Naive thymus-derived CD4-positive, alpha-beta T cell (primary cell): ENCODE measurements around the gene JAK2. TPM values are rescaled to one million over a fixed set of nuclear protein-coding genes. Genes with fewer than 3 reads are reported as not detected.
"Not testable (repeated sequence)": the region's sequence is repeated elsewhere in the genome, so short reads cannot be mapped to it uniquely, and the experiment has no call there.

Experiments
- ATAC-seq: fragments of 150-1000 bp; cut with Tn5 transposase; 2 replicates; pipeline ENCODE4 v1.10.0; 2021; ENCODE audit warnings: mild to moderate bottlenecking, moderate library complexity
- CTCF ChIA-PET: fragments of 350-600 bp; sonication (Branson Sonifier 250); formaldehyde crosslinking; loops from one replicate; lab custom pipeline; 2021; ENCODE audit warnings: antibody characterized with exemption; lab: Charles Lee
- POLR2A ChIA-PET: fragments of 350-600 bp; sonication (Branson Sonifier 250); formaldehyde crosslinking; loops from one replicate; lab custom pipeline; 2021; ENCODE audit warnings: antibody characterized with exemption, inconsistent platforms; lab: Charles Lee
- DNase-seq, 9 donors: peaks; one replicate each; pipeline versions ENCODE4 v3.0.0 to v3.0.0-alpha.2; 2020 to 2022; ENCODE audit warnings: mixed read lengths in 1 of 9
- H3K27ac ChIP-seq: one replicate; pipeline ENCODE4 v1.7.0; 2013; ENCODE audit warnings: mild to moderate bottlenecking, low read depth, low read length, moderate library complexity
- H3K27me3 ChIP-seq, 2 donors: one replicate each; pipeline ENCODE4 v1.7.0; 2013; ENCODE audit warnings: low read length in 2 of 2, mild to moderate bottlenecking in 2 of 2, moderate library complexity in 2 of 2; ENCODE audit not compliant: control insufficient read depth in 2 of 2, insufficient read depth in 2 of 2
- H3K36me3 ChIP-seq, 3 experiments: 1 replicate in 2 of 3; 2 replicates in 1 of 3; pipeline ENCODE4 v1.7.0; 2013; ENCODE audit warnings: low read length in 3 of 3, mild to moderate bottlenecking in 3 of 3, moderate library complexity in 1 of 3; ENCODE audit not compliant: insufficient read depth in 3 of 3, control insufficient read depth in 2 of 3
- H3K4me1 ChIP-seq, 2 donors: one replicate each; pipeline ENCODE4 v1.7.0; 2013; ENCODE audit warnings: low read length in 2 of 2, mild to moderate bottlenecking in 2 of 2, moderate library complexity in 1 of 2; ENCODE audit not compliant: control insufficient read depth in 2 of 2, insufficient read depth in 2 of 2
- H3K4me3 ChIP-seq: 2 replicates; pipeline ENCODE4 v1.7.0; 2013; ENCODE audit warnings: mild to moderate bottlenecking, low read length
- H3K9me3 ChIP-seq, 3 experiments: 1 replicate in 2 of 3; 2 replicates in 1 of 3; pipeline ENCODE4 v1.7.0; 2013; ENCODE audit warnings: low read length in 3 of 3; ENCODE audit not compliant: control insufficient read depth in 2 of 3
- H3K27ac Mint-ChIP-seq, 9 donors: one replicate each; pipeline ENCODE4 v1.8.0; 2020 to 2022; ENCODE audit warnings: mixed read lengths in 9 of 9, mild to moderate bottlenecking in 8 of 9, moderate library complexity in 5 of 9, inconsistent platforms in 2 of 9
- H3K27me3 Mint-ChIP-seq, 5 donors: one replicate each; pipeline ENCODE4 v1.8.0; 2021 to 2022; ENCODE audit warnings: mixed read lengths in 5 of 5, mild to moderate bottlenecking in 1 of 5
- H3K36me3 Mint-ChIP-seq, 5 donors: one replicate each; pipeline ENCODE4 v1.8.0; 2020 to 2022; ENCODE audit warnings: mixed read lengths in 5 of 5, mild to moderate bottlenecking in 3 of 5, inconsistent platforms in 1 of 5
- H3K4me1 Mint-ChIP-seq, 7 donors: one replicate each; pipeline ENCODE4 v1.8.0; 2020 to 2022; ENCODE audit warnings: mixed read lengths in 7 of 7, mild to moderate bottlenecking in 3 of 7, inconsistent platforms in 1 of 7
- H3K4me3 Mint-ChIP-seq, 10 donors: one replicate each; pipeline ENCODE4 v1.8.0; 2020 to 2022; ENCODE audit warnings: mild to moderate bottlenecking in 10 of 10, mixed read lengths in 10 of 10, moderate library complexity in 6 of 10, inconsistent platforms in 2 of 10
- H3K9me3 Mint-ChIP-seq, 11 donors: one replicate each; pipeline ENCODE4 v1.8.0; 2020 to 2022; ENCODE audit warnings: mixed read lengths in 11 of 11, mild to moderate bottlenecking in 4 of 11, inconsistent platforms in 1 of 11, moderate library complexity in 1 of 11
- intact Hi-C, 2 donors: fragments of 100-400 bp; cut with micrococcal nuclease; formaldehyde crosslinking; loops; one replicate each; pipeline ENCODE4 v1.15.1; 2023
- polyA plus RNA-seq, 2 donors: library from polyadenylated mRNA; unstranded; fragments of 300-500 nt; fragmentation: Illumina TruSeq; gene quantifications; one replicate each; pipeline ENCODE4 v1.2.3, GENCODE V29; 2021
- total RNA-seq, 6 experiments: library from RNA in 5 of 6; stranded (reverse) in 5 of 6; gene quantifications; 1 replicate in 5 of 6; 2 replicates in 1 of 6; pipeline ENCODE4 v1.2.3 and lab custom pipeline; 2021 to 2026

JAK2 gene
- total and polyA plus RNA-seq, 7 experiments from 2014 or later = 3.5 to 76.0 (median 12.5) TPM

DNA sequence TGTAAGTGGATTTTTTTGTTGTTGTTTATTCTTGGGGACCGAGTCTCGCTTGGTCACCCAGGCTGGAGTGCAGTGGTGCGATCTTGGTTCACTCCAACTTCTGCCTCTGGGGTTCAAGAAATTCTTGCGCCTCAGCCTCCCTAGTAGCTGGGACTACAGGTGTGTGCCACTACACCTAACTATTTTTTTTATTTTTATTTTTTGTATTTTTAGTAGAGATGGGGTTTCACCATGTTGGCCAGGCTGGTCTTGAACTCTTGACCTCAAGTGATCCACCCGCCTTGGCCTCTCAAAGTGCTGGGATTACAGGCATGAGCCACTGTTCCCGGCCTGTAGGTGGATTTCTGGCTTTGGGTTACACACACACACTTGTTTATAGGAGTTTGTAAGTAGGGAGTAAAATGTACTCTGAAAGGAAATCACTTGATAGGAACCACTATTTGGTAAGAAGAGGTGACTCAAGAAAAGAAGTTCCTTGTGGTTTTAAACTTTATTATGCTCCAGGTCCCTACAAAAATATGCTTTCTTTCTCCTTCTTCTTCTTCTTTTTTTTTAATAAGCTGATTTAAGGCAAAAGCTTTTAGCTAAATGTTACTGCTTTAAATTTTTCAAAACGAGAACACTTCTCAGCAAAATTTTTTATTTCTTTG, 42.9 kb upstream of the JAK2 start:
- CTCF ChIA-PET = not testable (repeated sequence)

DNA sequence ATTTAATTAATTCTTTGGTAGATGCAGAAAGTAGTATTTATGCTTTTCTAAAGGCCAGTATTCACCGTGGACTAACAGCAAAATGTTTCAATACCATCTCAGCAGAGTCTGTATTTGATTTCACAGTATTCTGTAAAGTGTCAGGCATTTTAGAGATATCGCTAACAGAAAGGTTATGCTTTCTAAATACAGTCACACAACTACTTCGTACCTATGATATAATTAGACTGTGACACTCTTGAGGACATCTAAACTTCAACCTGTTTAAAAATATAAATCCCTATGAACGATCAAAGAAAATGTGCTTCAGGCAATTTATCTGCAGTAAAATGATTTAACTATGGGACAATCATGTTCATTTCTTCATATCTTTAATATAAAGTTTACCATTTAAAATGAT, 41.7 kb upstream of the JAK2 start:
- Histone ChIP-seq H3K9me3 (no peaks in the 10 kb centered on the region), H3K27me3 (no peaks in the 10 kb centered on the region), H3K4me1 (peaks cover 2 to 10% of the 10 kb centered on the region in 2 donors), H3K4me3 (no peak overlapping the region), H3K27ac (no peak overlapping the region), H3K36me3 (no peaks in the 10 kb centered on the region)
- DNase-seq (no peak), ATAC-seq (no peak)
- Mint-ChIP-seq H3K4me3 (no peak overlapping the region), H3K27me3 (no peaks in the 10 kb centered on the region), H3K27ac (no peak overlapping the region), H3K36me3 (peaks cover 0 to 20% (median 0%) of the 10 kb centered on the region in 5 donors), H3K4me1 (peaks cover 14 to 51% (median 20%) of the 10 kb centered on the region in 7 donors), H3K9me3 (peaks cover 0 to 8% (median 0%) of the 10 kb centered on the region in 11 donors)
- intact Hi-C loops = no loop called here
- ChIA-PET CTCF (no interaction called here), POLR2A (no interaction called here)

More for the DNA sequence above, 42.9 kb upstream of the JAK2 start:
- POLR2A ChIA-PET, H3K27ac ChIP-seq, H3K9me3 Mint-ChIP-seq, ATAC-seq, H3K4me3 ChIP-seq, H3K36me3 ChIP-seq, DNase-seq, H3K27me3 Mint-ChIP-seq, H3K27me3 ChIP-seq, intact Hi-C loops, H3K9me3 ChIP-seq: not testable (repeated sequence)
- peak overlapping the region in 1 of 9 donors; percentile 77 for H3K27ac Mint-ChIP-seq
- H3K4me1 Mint-ChIP-seq = peaks cover 21 to 62% (median 27%) of the 10 kb centered on the region in 7 donors
- peak overlapping the region in 1 of 10 donors; percentile 44 for H3K4me3 Mint-ChIP-seq
- peaks cover 0 to 16% (median 0%) of the 10 kb centered on the region in 5 donors for H3K36me3 Mint-ChIP-seq
- H3K4me1 ChIP-seq = peaks cover 11% of the 10 kb centered on the region in 2 donors

DNA sequence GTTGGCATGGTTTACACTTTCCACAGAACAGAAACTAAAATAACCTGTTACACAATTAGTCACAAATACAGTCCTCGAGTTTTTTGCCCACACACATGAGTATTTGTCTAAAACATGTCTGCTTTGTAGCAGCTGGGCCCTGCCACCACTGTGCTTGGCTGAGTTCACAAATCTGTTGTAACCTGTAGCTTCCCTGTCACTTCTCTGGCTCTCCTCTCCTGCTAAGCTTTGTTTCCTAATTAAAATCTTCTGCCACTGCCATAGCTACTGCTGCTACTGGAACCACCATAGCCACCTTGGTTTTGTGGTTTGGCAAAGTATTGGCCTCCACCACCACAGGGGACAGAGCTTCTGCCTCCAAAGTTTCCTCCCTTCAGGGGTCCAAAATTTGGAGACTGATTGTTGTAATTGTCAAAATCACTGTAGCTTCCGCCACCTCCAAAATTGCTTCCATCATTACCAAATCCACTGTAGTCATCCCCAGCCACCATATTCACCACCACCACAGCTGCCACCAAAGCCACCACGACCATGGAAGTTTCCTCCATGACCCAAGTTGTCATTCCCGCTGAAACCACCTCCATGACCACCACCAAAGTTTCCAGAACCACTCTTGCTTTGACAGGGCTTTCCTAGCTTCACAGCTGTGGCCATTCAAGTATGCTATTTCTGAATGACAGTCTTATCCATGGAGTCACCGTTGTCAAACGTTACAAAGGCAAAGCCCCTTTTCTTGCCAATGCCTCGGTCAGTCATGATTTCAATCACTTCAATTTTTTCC, 40.5 kb upstream of the JAK2 start:
- H3K27ac ChIP-seq, H3K9me3 ChIP-seq, H3K36me3 ChIP-seq, H3K27me3 ChIP-seq, ATAC-seq, CTCF ChIA-PET, POLR2A ChIA-PET, H3K4me3 ChIP-seq, H3K9me3 Mint-ChIP-seq, H3K27me3 Mint-ChIP-seq, H3K4me1 ChIP-seq, intact Hi-C loops: not testable (repeated sequence)
- H3K27ac Mint-ChIP-seq = peak overlapping the region in 4 of 9 donors; percentile 0 to 73 (median 10)
- DNase-seq = peak in 1 of 9 donors; percentile 29
- H3K4me3 Mint-ChIP-seq = peak overlapping the region in 1 of 10 donors; percentile 46
- H3K36me3 Mint-ChIP-seq = peaks cover 0 to 23% (median 0%) of the 10 kb centered on the region in 5 donors
- peaks cover 1 to 38% (median 8%) of the 10 kb centered on the region in 7 donors for H3K4me1 Mint-ChIP-seq

DNA sequence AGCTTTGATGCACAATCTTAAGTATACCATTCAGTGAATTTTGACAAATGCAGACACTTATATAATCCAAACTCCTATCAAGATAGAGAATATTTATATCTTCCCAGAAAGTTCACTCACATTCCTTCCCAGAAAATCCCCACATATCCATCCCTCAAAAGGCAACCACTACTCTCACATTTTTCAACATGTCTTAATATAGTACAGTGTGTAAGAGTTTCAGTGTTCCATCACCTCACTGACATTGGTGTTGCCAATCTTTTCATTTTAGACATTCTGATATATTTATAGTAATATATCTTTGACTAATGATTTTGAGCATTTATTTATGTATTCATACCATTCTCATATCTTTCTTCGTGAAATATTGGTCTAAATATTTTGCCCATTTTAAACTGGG, 38.1 kb upstream of the JAK2 start:
- CTCF ChIA-PET = no interaction called here
- H3K36me3 Mint-ChIP-seq = peaks cover 0 to 23% (median 0%) of the 10 kb centered on the region in 5 donors
- H3K4me3 Mint-ChIP-seq = no peak overlapping the region

DNA sequence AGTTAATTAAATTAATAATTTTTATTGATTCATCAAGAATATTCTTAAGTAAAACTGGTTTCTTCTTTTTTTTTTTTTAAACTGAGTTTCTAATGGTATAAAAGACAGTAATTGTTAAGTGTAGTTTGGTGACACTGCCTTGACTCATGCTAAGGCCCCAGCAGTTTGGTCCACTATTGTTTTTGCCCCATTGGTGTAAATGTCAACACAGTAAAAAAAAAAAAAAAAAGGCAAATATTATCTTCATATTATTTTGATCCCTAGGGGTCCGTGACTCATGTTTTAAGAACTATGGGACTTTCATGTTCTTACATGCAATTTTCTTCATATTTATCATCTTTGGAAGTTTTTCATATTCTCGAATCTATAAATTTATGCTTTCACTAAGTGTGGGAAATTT, 29.2 kb upstream of the JAK2 start:
- no peak overlapping the region for H3K4me3 Mint-ChIP-seq
- Histone ChIP-seq H3K27ac (no peak overlapping the region), H3K36me3 (no peaks in the 10 kb centered on the region), H3K27me3 (no peaks in the 10 kb centered on the region), H3K4me1 (no peaks in the 10 kb centered on the region), H3K4me3 (no peak overlapping the region), H3K9me3 (no peaks in the 10 kb centered on the region)
- peaks cover 0 to 2% (median 0%) of the 10 kb centered on the region in 5 donors for H3K27me3 Mint-ChIP-seq
- H3K4me1 Mint-ChIP-seq = peaks cover 0 to 3% (median 0%) of the 10 kb centered on the region in 7 donors
- H3K9me3 Mint-ChIP-seq = peaks cover 0 to 6% (median 0%) of the 10 kb centered on the region in 11 donors
- H3K27ac Mint-ChIP-seq = no peak overlapping the region
- POLR2A ChIA-PET = no interaction called here
- ATAC-seq = no peak
- no peak for DNase-seq
- CTCF ChIA-PET = no interaction called here
- peaks cover 0 to 11% (median 0%) of the 10 kb centered on the region in 5 donors for H3K36me3 Mint-ChIP-seq
- intact Hi-C loops = no loop called here

More for the DNA sequence above, 38.1 kb upstream of the JAK2 start:
- no peak overlapping the region for H3K27ac Mint-ChIP-seq
- ATAC-seq = no peak
- POLR2A ChIA-PET = no interaction called here
- H3K9me3 ChIP-seq = no peaks in the 10 kb centered on the region
- no peaks in the 10 kb centered on the region for H3K36me3 ChIP-seq
- no peak overlapping the region for H3K4me3 ChIP-seq
- no peak overlapping the region for H3K27ac ChIP-seq
- peaks cover 0 to 10% (median 0%) of the 10 kb centered on the region in 11 donors for H3K9me3 Mint-ChIP-seq
- H3K4me1 Mint-ChIP-seq = peaks cover 0 to 31% (median 5%) of the 10 kb centered on the region in 7 donors
- intact Hi-C loops = no loop called here
- H3K27me3 Mint-ChIP-seq = no peaks in the 10 kb centered on the region
- no peaks in the 10 kb centered on the region for H3K27me3 ChIP-seq
- no peak for DNase-seq
- no peaks in the 10 kb centered on the region for H3K4me1 ChIP-seq

DNA sequence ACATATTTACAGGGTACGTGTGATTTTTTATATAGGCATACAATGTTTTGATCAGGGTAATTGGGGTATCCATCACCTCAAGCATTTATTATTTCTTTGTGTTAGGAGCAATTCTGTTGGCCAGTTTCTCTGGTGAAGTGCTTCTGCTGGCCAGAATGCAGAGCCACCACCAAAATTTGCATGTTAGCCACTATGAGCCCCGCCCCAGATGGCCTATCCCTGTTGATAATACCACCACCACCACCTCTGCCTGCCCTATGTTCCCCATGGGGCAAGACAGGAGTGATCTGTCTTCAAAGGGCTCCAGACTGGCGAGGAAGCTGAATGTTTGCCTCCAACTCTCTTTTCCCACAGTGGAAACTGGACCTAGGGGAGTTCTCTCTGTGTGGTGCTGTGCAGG, 26.0 kb upstream of the JAK2 start:
- no peak for ATAC-seq
- no peak overlapping the region for H3K27ac Mint-ChIP-seq
- no peak overlapping the region for H3K4me3 Mint-ChIP-seq
- H3K36me3 Mint-ChIP-seq = peaks cover 0 to 11% (median 6%) of the 10 kb centered on the region in 5 donors
- H3K9me3 Mint-ChIP-seq = peaks cover 0 to 20% (median 6%) of the 10 kb centered on the region in 11 donors
- intact Hi-C loops = no loop called here
- Histone ChIP-seq H3K27ac (no peak overlapping the region), H3K27me3 (no peaks in the 10 kb centered on the region), H3K9me3 (no peaks in the 10 kb centered on the region), H3K4me3 (no peak overlapping the region), H3K4me1 (no peaks in the 10 kb centered on the region), H3K36me3 (no peaks in the 10 kb centered on the region)
- no peak for DNase-seq
- peaks cover 0 to 9% (median 0%) of the 10 kb centered on the region in 7 donors for H3K4me1 Mint-ChIP-seq
- peaks cover 0 to 3% (median 0%) of the 10 kb centered on the region in 5 donors for H3K27me3 Mint-ChIP-seq
- ChIA-PET POLR2A (no interaction called here), CTCF (no interaction called here)
